HUDEP-2 (cell line): Measurements from ENCODE around the gene KIF13A.
"Not testable (repeated sequence)": the region's sequence is repeated elsewhere in the genome, so short reads cannot be mapped to it uniquely, and the experiment has no call there.

Experiments
- DNase-seq, 76 experiments: peaks; one replicate each; lab custom pipeline; 2025; ENCODE audit not compliant: unreplicated experiment in 76 of 76; lab: John Stamatoyannopoulos, UW

KIF13A gene

DNA sequence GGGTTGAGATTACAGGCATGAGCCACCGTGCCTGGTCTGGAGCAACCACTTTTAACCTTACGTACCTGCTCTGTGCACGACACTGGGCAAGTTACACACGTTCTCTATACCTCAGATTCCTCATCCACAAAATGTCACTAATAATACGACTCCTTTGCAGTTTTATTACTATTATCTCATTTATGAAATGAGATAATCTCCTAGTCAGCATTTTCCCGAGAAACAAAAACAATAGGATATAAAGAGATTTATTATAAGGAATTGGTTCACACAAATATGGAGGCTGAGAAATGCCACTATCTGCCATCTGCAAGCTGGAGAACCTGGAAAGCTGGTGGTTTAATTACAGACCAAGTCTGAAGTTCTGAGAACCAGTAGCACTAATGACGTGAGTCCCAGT lies 12.0 kb upstream of the KIF13A start:
- no peak for DNase-seq

DNA sequence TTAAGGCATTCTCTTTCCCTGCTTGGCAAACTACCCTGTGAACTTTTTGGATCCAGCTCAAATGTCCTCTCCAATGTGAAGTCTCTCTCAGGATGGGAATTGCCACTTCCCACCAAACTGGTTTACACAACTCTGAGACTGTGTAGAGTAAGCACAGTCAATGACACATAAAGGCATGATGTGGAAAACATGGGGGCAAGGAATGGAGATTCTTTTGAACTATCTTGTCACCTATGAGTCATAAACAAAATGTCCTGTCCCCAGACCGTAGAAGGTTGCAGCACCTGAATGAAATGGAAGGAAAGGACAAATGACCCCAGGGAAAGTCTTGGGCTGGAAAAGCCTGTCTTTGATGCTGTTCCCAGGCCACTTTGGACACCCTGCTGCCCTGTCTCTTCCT lies 11.0 kb upstream of the KIF13A start:
- peak in 1 of 76 experiments; percentile 5 for DNase-seq

DNA sequence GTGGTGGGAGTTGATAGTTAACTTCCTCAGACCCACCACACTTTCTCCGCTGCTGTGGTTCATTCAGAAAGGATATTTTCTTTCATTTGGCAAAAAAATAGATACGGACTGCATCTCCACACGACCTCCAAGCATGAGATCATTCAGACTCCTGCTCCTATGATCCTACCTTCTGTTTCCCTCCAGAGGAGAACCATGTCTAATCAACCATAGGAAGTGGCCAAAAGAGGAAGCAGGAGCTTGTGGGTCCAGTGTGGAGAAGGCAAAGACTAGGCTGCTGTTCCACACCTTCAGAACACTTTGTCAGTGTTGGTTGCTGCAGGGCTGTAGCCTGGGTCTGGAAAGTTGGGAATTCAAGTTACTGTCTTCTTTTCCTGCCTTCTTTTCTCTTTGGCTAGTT lies 10.6 kb upstream of the KIF13A start:
- no peak for DNase-seq

DNA sequence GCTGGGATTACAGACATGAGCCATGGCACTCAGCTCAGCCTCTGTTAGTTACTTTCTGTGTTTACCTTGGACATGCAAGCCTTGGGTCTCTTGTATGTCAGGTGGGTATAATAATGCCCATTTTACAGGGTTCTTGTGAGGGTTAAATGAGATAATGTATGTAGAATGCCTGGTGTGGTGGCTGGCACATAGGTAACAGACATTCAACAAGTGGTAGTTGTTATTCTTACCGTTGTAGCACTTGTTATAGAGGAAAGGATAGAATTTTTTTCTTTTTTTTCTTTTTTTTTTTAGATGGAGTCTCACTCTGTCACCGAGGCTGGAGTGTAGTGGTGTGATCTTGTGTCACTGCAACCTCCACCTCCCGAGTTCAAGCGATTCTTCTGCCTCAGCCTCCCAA lies 8.0 kb upstream of the KIF13A start:
- no peak for DNase-seq

DNA sequence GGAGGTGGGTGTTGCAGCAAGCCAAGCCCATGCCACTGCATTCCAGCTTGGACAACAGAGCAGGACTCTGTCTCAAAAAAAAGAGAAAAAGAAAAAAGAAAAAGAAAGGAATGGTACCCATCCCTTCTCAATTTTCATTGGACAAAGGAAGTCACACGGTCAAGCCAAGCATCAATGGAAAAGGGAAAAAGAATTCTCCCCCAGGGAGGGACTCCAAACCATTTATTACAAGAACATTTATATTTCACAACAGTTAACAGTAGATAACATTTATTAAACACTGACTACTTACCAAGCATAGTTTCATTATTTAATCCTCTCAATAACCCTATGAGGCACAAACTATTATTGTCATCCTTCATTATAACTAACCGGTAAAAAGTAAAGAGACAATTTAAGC lies 6.6 kb upstream of the KIF13A start:
- DNase-seq: no peak

DNA sequence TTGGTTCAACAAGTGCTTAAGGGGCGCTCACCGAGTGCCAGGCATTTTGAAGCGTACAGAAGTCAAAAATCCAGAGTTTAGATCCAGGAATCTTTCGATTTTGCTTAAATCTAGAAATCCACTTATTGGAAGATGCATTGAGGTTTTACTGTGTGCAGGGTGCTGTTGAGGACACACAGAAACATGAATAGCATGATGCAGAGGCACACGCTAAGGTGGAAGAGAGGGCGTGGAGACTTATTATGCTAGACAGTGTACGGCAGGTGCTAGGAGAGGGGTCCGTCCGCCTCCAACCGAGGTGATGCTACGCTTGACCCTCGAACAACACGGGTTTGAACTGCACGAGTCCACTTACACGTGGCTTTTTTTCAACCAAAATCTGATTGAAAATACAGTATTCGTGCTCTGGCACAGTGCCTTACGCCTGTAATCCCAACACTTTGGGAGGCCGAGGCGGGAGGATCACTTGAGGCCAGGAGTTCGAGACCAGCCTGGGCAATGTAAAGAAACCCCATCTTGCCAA lies 1.0 kb upstream of the KIF13A start:
- peak in 1 of 76 experiments; percentile 53 for DNase-seq

DNA sequence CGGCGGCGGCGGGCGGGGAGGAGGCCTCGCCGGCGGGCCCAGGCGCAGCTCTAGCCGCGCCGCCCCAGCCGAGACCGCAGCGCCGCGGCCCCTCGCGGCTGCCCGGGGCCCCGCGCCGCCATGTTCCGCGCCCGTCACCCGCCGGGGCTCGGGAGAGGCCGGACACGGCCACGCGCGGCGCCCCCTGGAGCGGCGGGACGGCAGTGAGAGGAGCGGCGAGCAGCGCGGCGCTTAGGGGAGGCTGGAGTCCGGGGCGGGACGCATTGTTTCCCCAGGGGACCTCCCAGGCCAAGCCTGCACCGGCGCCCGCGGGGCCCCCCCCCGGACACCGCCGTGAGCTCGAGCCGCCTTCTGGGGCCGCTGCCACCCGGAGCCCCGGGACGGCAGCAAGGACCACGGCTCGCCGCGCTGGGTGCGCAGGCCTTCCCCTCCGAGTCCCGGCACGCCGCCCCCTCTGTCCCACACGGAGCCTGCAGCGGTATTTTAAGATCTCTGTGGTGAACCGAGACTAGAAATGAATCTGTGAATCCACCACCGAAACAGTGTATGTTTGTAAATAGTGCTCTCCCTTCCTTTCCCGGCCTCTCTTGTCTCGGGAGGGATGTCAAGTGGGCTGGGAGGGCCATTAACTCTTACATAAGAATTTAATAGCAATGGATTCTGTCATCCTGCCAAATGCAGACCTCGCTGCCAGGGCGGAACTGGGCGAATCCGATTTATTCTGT lies 424 bp upstream of the KIF13A start:
- peak in 65 of 76 experiments; percentile 13 to 92 (median 63) for DNase-seq

DNA sequence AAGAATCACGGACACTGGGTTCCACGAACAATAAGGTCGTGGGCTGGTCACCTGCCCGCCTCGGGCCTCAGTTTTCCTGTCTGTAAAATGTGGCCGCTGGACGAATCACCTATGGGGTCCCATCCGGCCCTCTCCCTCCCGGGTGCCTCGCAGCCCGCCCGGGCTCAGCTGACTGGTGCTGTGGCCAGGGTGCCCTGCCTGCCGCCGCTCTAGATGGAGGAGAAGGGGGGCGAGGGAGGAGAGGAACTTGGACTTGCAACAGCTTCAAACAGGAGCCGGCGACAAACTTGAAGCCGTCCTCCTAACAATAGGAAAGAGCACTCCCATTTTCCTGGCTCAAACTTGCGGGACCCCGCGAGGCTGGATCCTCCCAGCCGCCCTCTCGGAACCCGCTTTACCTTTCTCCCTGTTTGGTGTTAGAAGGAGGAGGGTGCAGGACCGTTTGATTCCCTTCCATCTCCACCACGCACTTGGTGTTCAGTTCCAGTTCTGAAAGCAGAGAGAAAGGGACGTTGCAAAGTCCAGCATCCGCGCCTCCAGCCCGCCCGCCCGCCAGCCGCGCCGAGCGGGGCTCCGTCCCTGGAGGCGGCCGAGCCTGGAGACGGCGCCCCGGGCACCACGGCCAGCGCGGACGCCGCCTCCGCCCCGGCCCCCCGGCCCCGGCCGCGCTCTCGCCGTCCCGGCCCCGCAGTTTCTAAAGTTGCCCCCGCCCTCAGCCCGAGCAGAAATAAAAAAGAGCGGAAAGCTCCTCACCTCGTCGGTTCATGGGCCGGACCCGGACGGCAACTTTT lies 584 bp downstream of the KIF13A start:
- DNase-seq: peak in 56 of 76 experiments; percentile 14 to 86 (median 55)

DNA sequence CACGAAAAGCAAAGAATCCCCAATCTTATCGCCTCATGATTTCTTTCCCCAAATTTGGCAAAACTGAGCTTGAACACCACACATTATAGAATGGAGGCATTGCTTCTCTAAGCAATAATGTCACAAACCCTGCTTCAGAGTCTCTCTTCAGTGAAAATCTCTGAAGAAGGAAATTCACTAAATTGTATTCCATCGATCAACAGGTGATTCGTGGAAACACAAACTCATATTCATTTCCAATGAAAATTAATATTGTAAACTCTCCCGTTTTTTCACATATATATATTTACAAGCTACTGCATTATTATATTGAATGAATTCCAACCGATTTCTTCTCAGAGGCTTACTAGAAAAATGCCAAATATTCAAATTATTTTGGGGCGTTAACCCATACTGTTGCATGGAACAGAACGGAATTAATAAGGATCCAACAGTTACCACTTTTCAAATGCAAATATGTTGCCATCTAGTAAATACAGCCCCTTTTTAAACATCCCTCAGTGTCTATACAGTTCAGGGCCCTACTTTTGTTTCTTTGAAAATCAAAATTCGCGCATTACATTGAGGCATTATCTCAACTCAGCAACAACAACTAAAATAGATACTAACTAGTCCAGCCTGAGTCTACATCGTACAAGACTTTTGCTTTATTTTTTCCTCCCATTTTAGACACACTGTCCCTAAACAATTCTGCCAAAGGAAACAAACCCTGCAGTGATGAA lies 1.3 kb downstream of the KIF13A start:
- DNase-seq: peak in 1 of 76 experiments; percentile 37

DNA sequence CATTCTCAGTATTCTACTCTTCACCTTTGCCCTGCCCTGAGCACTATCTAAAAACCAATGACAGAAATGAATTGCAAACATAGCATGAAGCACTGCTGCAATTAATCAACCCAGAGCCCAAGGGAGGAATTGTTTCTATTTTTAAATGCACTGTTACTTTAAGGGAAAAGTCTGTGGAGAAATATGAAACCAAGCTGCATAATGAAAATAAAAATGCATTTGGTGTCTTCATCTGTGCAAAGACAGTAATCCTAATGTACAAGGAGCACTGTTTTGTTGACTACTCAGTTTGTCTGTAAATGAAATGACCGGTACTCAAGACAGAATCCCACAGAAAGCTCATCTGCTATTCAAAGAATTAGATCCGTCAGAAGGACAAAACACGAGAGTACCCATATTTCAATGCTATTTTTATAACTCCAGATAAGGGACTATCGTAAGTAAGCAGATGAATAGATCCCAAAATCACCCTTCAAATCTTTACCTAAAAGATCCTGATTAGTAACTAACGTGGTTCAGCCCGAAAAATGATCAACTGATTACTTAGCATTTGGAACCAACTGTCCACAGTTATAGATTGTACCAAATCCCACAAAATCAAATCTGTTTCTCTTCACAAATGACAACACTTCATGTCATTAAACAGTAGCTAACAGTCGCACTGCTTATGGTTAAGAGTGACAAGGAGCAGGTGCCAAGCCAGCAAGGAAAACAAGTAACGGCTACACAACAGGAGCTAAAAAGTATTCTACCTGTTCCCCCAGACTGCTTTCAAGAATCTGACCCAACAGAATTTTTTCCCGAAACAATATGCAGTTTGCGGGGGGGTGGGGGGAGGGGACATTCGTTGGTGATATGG lies 2.4 kb downstream of the KIF13A start:
- peak in 2 of 76 experiments; percentile 21 to 36 for DNase-seq

DNA sequence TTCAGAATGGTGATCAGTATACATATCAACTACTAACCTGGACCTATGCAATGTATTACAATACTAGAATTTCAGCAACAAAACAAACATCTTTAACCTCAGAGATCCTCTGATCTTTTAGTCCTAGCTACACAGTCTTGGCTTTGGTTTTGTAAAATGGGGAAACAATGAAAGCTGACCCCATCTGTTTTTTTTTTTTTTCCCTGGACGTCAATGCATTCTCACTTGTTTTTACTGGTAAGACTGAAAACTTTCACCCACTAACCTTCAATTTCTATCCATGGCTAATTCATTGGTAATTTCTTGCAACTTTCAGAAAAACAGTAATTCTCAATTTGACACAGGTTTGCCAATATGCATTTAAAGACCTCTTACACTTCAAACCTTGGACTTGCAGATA lies 3.0 kb downstream of the KIF13A start:
- no peak for DNase-seq

DNA sequence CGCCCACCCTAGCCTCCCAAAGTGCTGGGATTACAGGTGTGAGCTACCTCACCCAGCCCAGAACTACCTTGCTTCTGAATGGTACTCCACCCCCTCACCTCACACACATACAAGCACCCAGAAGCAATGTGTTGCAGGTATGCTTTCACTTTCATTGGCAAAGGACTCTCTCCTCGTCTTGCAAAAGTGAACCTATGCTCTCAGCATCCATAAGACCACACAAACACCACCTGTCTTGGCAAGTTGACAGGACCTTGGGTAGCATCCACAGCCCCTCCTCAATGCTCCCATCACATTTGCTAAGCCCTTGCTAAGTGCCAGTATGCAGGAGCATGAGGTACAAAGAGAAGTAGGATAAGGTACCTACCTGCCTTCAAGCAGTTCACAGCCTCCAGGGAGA lies 3.7 kb downstream of the KIF13A start:
- DNase-seq: peak in 1 of 76 experiments; percentile 12

DNA sequence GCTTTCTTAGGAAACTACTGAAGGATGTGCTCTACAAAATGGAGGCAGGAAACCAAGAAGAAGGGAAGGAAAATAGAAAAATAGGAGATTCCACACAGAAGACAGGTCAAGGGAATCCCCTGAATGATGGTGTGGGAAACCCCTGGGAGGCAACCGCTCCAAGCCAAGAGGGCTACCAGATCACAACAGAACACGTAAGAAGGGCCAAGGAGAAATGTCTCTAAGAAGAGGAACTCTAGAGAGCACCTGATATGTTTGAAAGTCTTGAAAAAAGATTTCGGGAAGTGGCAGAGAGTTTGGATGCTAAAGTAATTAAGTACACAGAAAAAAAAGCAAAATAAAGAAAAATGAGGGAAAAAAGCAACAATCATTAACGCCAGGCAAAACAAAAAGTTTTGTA lies 7.1 kb downstream of the KIF13A start:
- DNase-seq: no peak

DNA sequence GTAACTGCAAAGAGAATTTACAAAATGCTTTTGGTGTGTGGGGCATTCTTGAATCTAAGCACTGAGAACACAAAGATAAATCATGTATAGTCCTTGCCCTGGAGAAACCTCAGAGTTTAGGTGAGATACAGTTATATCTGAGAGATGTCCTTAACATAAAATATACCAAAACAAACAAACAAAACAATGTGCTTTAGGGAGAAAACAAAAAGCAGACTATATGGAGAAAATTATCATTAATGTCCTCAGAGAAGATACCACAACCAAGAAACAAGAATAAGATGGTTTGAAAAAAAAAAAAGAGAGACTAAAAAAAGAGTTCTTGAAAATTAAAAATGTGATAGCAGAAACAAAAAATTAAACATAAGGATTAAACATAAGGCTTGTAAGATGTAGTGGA lies 8.0 kb downstream of the KIF13A start:
- no peak for DNase-seq

DNA sequence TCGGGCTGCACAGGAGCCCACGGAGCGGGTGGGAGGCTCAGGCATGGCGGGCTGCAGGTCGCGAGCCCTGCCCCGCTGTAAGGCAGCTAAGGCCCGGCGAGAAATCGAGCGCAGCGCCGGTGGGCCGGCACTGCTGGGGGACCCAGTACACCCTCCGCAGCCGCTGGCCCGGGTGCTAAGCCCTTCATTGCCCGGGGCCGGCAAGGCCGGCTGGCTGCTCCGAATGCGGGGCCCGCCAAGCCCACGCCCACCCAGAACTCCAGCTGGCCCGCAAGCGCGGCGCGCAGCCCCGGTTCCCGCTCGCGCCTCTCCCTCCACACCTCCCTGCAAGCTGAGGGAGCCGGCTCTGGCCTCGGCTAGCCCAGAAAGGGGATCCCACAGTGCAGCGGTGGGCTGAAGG lies 11.2 kb downstream of the KIF13A start:
- not testable (repeated sequence) for DNase-seq

DNA sequence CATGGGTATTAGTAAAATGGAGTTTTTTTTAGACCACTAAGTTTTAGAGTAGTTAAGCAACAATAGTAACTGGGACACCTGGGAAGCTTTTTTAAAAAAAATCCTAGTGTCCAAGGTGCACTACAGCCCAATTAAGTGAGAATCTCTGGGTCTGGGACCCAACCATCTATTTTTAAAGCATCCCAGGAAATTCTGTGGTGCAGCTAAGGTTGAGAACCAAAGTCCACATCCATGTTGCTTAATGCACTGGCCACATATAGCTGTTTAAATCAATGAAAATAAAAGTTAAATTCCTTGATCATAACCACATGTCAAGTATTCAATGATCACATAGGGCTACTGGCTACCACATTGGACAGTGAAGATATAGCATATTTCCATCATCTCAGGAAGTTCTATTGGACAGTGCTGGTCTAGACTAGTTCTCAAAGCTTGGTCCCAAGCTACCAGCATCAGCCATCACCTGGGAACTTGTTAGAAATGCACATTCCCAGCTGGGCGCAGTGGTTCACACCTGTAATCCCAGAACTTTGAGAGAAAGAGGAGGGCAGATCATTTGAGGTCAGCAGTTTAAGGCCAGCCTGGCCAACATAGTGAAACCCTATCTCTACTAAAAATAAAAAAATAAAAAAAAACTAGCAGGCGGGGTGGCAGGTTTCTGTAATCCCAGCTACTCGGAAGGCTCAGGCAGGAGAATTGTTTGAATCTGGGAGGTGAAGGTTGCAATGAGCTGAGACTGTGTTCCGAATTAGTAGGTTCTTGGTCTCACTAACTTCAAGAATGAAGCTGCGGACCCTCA lies 12.7 kb downstream of the KIF13A start:
- no peak for DNase-seq

DNA sequence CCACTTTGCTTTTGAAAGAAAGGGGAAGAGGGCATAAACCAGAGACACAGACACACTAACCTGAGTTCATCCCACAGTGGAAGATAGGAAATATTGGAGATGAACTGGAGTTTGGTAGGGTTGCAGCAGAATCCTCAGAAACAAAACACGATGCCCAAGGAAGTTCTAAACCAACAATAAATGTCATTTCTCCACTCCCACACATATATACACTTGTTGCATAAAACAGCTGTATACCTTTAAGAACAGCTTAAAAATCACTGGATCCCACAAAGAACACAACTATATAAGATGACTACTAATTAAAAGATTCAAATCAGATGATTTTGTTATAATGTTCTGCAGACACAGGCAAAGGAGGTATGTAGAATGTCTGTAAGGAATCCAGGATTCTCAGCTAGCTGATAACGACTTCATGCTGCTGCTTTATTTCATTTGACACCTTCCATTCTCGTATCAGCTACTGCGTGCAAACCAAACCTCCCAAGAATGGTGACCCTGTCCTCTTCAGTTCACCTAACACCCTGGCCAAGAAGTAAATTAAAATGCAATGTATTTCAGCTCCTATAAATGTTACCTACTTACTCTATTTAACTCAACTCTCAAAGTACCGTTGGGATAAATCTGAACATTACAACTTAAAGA lies 14.3 kb downstream of the KIF13A start:
- DNase-seq: no peak

DNA sequence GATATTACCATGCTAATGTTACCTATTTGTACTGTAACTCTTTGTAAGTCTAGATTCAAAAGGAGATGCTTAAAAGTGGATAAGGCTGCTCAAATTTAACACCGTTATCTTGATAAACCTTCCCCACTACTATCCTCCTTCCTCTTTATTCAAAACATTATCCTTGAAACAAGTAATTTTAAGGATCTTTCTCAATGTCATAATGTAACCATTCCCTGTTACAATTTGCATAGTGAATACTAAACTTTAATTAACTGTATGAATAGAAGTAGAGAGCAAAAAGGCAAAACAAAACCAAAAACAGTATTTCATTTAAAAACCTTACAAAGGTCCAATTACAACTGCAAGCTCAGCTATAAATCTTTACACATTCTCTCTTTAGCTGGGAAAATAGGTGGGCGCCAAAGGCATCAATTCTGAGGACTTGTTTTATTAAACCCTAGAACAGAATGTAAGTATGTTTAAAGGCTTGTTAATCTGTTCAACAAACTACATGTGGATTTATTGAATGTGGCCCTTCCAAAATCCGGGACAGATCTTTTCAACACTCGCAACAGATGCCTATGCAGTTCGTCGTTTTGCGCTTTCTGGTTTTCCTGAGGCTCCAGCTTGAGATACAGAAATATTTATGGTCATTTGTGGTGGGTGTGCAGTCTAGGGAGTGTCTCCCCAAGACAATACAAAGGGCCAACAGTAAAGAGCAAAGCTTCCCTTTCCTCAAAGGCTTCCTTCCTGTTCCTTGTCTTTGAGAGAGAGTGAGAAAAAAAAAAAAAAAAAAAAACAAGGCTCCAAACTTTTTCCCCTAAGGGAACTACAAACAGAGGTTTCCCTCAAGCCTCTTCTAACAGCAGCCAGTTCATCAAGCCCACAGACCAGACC lies 15.1 kb downstream of the KIF13A start:
- no peak for DNase-seq
